AG04449 (cell line): ENCODE results near the gene KPNA3.

ENCODE experiments used
- CTCF ChIA-PET: fragments of 350-600 bp; formaldehyde crosslinking; extraction: SDS; loops from one replicate; lab custom pipeline; 2021; ENCODE audit warnings: antibody characterized with exemption; lab: Yijun Ruan, JAX
- POLR2A ChIA-PET: fragments of 400-600, 350-600 bp; formaldehyde crosslinking; extraction: SDS; loops from one replicate; lab custom pipeline; 2020; ENCODE audit warnings: antibody characterized with exemption, inconsistent platforms; lab: Yijun Ruan, JAX
- DNase-seq: peaks from one replicate; pipeline ENCODE4 v3.0.0-alpha.2; 2010; ENCODE audit warnings: low read depth, low spot score
- H3K4me3 ChIP-seq: 2 replicates; pipeline ENCODE4 v1.5.1; 2011; ENCODE audit warnings: low read depth, mild to moderate bottlenecking, control low read depth, low read length
- TF ChIP-seq, protein P1 (sequence below): IDR thresholded peaks from one replicate; pipeline ENCODE4 v1.5.1; 2011; ENCODE audit warnings: mild to moderate bottlenecking, moderate library complexity, low read length, control low read depth, inconsistent platforms; ENCODE audit not compliant: insufficient read depth; ENCODE audit errors: missing control alignments

Gene KPNA3

DNA sequence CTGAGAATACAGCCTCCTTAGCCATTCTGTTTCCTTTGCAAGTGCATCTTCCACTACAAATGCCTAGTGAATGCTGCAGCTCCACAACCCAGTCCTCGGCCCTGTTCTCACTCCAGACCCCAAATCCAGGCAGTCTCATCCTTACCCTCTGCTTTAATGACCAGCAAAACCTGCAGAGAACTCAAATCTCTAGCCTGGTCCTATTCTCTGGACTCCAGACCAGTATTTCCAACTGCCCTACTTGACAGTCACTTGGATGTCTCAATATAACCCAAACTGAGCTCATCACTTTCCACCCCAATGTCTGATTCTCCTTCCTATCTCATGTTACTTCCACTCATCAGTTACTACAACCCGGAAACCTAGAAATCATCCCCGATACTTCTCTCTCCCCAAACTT, 98.6 kb downstream of the KPNA3 start:
- POLR2A ChIA-PET: no interaction called here
- CTCF ChIA-PET: no interaction called here
- DNase-seq: no peak
- no peak overlapping the region for H3K4me3 ChIP-seq
- TF ChIP-seq, protein P1, sequence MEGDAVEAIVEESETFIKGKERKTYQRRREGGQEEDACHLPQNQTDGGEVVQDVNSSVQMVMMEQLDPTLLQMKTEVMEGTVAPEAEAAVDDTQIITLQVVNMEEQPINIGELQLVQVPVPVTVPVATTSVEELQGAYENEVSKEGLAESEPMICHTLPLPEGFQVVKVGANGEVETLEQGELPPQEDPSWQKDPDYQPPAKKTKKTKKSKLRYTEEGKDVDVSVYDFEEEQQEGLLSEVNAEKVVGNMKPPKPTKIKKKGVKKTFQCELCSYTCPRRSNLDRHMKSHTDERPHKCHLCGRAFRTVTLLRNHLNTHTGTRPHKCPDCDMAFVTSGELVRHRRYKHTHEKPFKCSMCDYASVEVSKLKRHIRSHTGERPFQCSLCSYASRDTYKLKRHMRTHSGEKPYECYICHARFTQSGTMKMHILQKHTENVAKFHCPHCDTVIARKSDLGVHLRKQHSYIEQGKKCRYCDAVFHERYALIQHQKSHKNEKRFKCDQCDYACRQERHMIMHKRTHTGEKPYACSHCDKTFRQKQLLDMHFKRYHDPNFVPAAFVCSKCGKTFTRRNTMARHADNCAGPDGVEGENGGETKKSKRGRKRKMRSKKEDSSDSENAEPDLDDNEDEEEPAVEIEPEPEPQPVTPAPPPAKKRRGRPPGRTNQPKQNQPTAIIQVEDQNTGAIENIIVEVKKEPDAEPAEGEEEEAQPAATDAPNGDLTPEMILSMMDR: no peak

- DNase-seq: no peak
- no peak overlapping the region for H3K4me3 ChIP-seq
- CTCF ChIA-PET: interaction anchor here (0.6 kb wide), 1 partner anchor 23 kb away, joined by 3 read pairs; no protein-coding TSS in a partner anchor
- TF ChIP-seq, protein P1: no peak
- POLR2A ChIA-PET: no interaction called here
Measured at GRCh38 chr13:49693191-49693733, 99.2 kb downstream of the KPNA3 start.

GRCh38 chr13:49690995-49691784, 101.3 kb downstream of the KPNA3 start, which contains the start of gene EBPL:
Gene EBPL, minus strand, starts transcription at chr13:49691486. Its CDS starts 62 bp downstream, at chr13:49691424.
- DNase-seq: no peak
- peak within 1 kb of the TSS; percentile 71 for H3K4me3 ChIP-seq
- ChIA-PET POLR2A (interaction anchor here (0.6 to 1.1 kb wide), 7 partner anchors 10 to 609 kb away, joined by 3 to 6 read pairs (median 3); partner anchors contain the start of gene KPNA3), CTCF (interaction anchor here (0.7 to 0.8 kb wide), 2 partner anchors 12 to 245 kb away, joined by 3 read pairs; partner anchors contain the start of gene SPRYD7)
- TF ChIP-seq, protein P1: no peak

DNA sequence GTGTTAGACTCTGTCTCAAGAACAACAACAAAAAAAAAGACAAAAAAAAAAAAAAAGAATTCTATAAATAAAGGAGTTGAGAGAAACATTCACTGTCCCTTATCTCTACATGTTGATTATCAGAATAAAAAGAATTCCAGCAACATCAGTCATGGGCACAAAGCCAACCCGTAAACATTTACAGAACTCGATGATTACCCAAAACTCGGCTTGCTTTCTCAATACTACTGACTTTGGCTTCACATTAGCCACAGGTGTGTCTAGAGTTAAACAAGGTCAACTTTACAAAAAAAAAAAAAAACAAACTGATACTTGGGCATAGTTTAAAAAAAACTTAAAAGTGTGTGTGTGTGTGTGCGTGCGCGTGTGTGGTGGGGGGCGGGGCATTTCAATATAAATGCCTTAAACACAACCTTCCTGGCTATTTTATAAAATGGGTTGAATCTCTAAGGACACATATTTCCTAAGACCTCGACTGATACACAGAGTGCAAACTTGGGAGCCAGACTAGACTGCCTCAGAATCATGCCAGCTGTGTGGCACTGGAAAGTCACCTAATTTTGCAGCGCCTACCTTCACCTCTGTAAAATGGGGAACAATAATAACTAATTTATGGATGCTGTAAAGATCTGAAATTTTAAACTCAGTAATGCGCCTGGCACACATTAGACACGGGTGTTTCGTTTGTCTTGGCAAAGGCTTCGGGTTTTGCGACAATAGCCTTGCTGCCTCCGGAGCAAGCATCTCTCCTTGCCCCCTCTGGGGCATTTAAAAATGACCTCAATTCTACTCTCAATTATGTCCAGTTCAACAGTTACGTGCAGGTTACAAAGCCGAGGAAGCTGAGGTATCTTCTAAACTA, 102.1 kb downstream of the KPNA3 start:
- no peak for DNase-seq
- TF ChIP-seq, protein P1: no peak
- H3K4me3 ChIP-seq: peak overlapping the region; percentile 71
- CTCF ChIA-PET: interaction anchor here (0.7 to 1.2 kb wide), 3 partner anchors 11 to 246 kb away, joined by 3 read pairs; partner anchors contain the start of gene SPRYD7
- POLR2A ChIA-PET: interaction anchor here (0.6 to 1.2 kb wide), 4 partner anchors 96 to 610 kb away, joined by 3 to 6 read pairs (median 4); partner anchors contain the start of gene KPNA3

- DNase-seq: no peak
- H3K4me3 ChIP-seq: no peak overlapping the region
- ChIA-PET POLR2A (no interaction called here), CTCF (interaction anchor here (1.2 to 3.0 kb wide), 2 partner anchors 13 to 17 kb away, joined by 4 to 16 read pairs; no protein-coding TSS in a partner anchor)
- TF ChIP-seq, protein P1: no peak
Measured at GRCh38 chr13:49683489-49683888, 109.0 kb downstream of the KPNA3 start.
